Trophoblast cell (in vitro differentiated cells and primary cell): ENCODE data around the gene SLC39A1.
"Not testable (repeated sequence)": the region's sequence is repeated elsewhere in the genome, so short reads cannot be mapped to it uniquely, and the experiment has no call there.

Experiments
- DNase-seq, 2 donors: peaks; one replicate each; pipeline ENCODE4 v3.0.0-alpha.2; 2016
- H2AFZ ChIP-seq: 2 replicates; pipeline ENCODE4 v1.6.1; 2013; ENCODE audit warnings: low read length, moderate library complexity, mild to moderate bottlenecking; ENCODE audit not compliant: insufficient read depth, poor library complexity
- H2AK5ac ChIP-seq: 2 replicates; pipeline ENCODE4 v1.6.1; 2013; ENCODE audit warnings: mild to moderate bottlenecking, low read length
- H2BK120ac ChIP-seq: 2 replicates; pipeline ENCODE4 v1.6.1; 2013; ENCODE audit warnings: low read length, mild to moderate bottlenecking, moderate library complexity; ENCODE audit not compliant: insufficient read depth, poor library complexity
- H2BK12ac ChIP-seq: 2 replicates; pipeline ENCODE4 v1.6.1; 2013; ENCODE audit warnings: mild to moderate bottlenecking, low read length, moderate library complexity
- H2BK5ac ChIP-seq: 2 replicates; pipeline ENCODE4 v1.6.1; 2013; ENCODE audit warnings: low read length, low read depth, moderate library complexity, mild to moderate bottlenecking; ENCODE audit not compliant: poor library complexity
- H3K14ac ChIP-seq: 2 replicates; pipeline ENCODE4 v1.6.1; 2013; ENCODE audit warnings: mild to moderate bottlenecking, low read length
- H3K18ac ChIP-seq: 2 replicates; pipeline ENCODE4 v1.6.1; 2013; ENCODE audit warnings: mild to moderate bottlenecking, low read length
- H3K23ac ChIP-seq: 2 replicates; pipeline ENCODE4 v1.6.1; 2013; ENCODE audit warnings: low read length
- H3K27ac ChIP-seq: 2 replicates; pipeline ENCODE4 v1.5.1; 2013; ENCODE audit warnings: low read depth, mild to moderate bottlenecking, inconsistent platforms, low read length, moderate library complexity
- H3K27me3 ChIP-seq: 2 replicates; pipeline ENCODE4 v1.6.1; 2013; ENCODE audit warnings: inconsistent platforms, mild to moderate bottlenecking, low read length, moderate library complexity; ENCODE audit not compliant: insufficient read depth
- H3K36me3 ChIP-seq, 2 experiments: 1 replicate in 1 of 2; 2 replicates in 1 of 2; pipeline ENCODE4 v1.6.1; 2013; ENCODE audit warnings: low read length in 2 of 2, mild to moderate bottlenecking in 2 of 2, moderate library complexity in 1 of 2; ENCODE audit not compliant: insufficient read depth in 2 of 2, control insufficient read depth in 1 of 2
- H3K4ac ChIP-seq: 2 replicates; pipeline ENCODE4 v1.6.1; 2013; ENCODE audit warnings: low read depth, mild to moderate bottlenecking, low read length, moderate library complexity
- H3K4me1 ChIP-seq, 2 experiments: 1 replicate in 1 of 2; 2 replicates in 1 of 2; pipeline ENCODE4 v1.6.1; 2013; ENCODE audit warnings: low read length in 2 of 2, mild to moderate bottlenecking in 2 of 2, moderate library complexity in 1 of 2; ENCODE audit not compliant: insufficient read depth in 2 of 2, control insufficient read depth in 1 of 2
- H3K4me2 ChIP-seq: 2 replicates; pipeline ENCODE4 v1.6.1; 2013; ENCODE audit warnings: inconsistent platforms, mild to moderate bottlenecking, low read length, moderate library complexity
- H3K4me3 ChIP-seq: 2 replicates; pipeline ENCODE4 v1.5.1; 2013; ENCODE audit warnings: mild to moderate bottlenecking, low read depth, low read length, inconsistent platforms
- H3K79me1 ChIP-seq: one replicate; pipeline ENCODE4 v1.6.1; 2013; ENCODE audit warnings: low read length
- H3K79me2 ChIP-seq: 2 replicates; pipeline ENCODE4 v1.6.1; 2013; ENCODE audit warnings: low read length, mild to moderate bottlenecking; ENCODE audit not compliant: control insufficient read depth, insufficient read depth, poor library complexity
- H3K9ac ChIP-seq: 2 replicates; pipeline ENCODE4 v1.6.1; 2013; ENCODE audit warnings: mild to moderate bottlenecking, low read length
- H3K9me3 ChIP-seq: 2 replicates; pipeline ENCODE4 v1.6.1; 2013; ENCODE audit warnings: low read depth, mild to moderate bottlenecking, control low read depth, inconsistent platforms, low read length; ENCODE audit not compliant: insufficient read depth
- H4K12ac ChIP-seq: 2 replicates; pipeline ENCODE4 v1.6.1; 2013; ENCODE audit warnings: low read depth, mild to moderate bottlenecking, low read length, moderate library complexity
- H4K8ac ChIP-seq: 2 replicates; pipeline ENCODE4 v1.6.1; 2013; ENCODE audit warnings: low read depth, mild to moderate bottlenecking, low read length, moderate library complexity
- H4K91ac ChIP-seq: one replicate; pipeline ENCODE4 v1.6.1; 2013; ENCODE audit warnings: low read depth, mild to moderate bottlenecking, low read length, moderate library complexity
- WGBS: extraction: QIAGEN DNeasy Blood & Tissue Kit; methylation state at CpG from one replicate; pipeline ENCODE4 v1.1.7; 2013; ENCODE audit warnings: missing lambda C conversion rate; ENCODE audit not compliant: insufficient read length, insufficient coverage; ENCODE audit errors: extremely low coverage; 5-methylcytosine and 5-hydroxymethylcytosine counted together

SLC39A1 gene

DNA sequence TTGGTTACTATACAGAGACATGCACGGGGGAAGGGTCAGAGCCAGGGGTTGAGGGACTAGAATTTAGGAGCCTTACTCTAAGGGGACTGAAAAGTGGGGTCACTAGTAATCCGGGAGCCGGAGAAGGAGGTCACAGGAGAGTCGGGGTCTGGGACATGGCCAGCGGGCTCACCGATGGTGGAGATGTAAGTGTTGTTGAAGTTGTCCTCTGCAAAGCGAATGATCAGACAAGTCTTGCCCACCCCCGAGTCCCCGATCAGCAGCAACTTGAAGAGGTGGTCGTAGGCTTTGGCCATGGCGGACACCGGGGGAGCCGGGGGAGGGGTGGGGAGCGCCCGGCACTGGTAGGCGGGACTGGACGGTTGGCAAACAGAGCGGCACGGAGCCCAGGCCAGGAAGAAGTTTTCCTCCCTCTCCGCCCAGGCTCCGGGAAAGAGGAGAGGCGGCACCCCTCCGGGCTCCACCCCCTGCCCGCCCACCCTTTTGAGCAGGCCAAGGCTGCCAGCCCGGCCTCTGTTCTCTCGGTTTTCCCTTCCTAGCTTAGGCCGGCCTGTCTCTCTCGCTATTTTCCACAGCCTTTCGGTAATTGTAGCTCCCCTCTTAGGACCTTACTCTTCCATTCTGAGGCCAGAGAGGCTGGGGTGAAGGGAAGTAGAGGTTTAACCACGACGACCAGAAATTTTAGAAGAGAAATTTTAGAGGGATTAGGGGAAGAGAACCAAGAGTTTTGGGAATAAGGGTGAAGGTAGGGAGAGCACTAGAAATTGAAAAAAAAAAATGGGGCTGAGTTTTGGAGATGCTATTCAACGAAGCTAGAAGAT is 22.8 kb upstream of the SLC39A1 start, which contains the start of gene RAB13:
TSS of gene RAB13 (minus strand) at position 399 of the 821 bp plus-strand sequence. CDS start at position 296, 103 bp downstream.
- H3K9me3 ChIP-seq = no peaks in the 10 kb centered on the region
- H3K18ac ChIP-seq = peak within 1 kb of the TSS; percentile 80
- peak within 1 kb of the TSS; percentile 98 for H2AK5ac ChIP-seq
- DNase-seq = peak; percentile 73 to 82
- H2BK12ac ChIP-seq = peak within 1 kb of the TSS; percentile 27
- H3K4me1 ChIP-seq = peaks cover 3 to 4% of the 10 kb centered on the region in 2 experiments
- H3K79me2 ChIP-seq = peaks cover 12% of the 10 kb centered on the region
- H2BK5ac ChIP-seq = peak within 1 kb of the TSS; percentile 78
- H3K9ac ChIP-seq = peak within 1 kb of the TSS; percentile 83
- no CpG with 5 or more reads among the region's 32 CpGs for WGBS
- peak within 1 kb of the TSS; percentile 85 for H3K14ac ChIP-seq
- no peaks in the 10 kb centered on the region for H3K27me3 ChIP-seq
- H4K12ac ChIP-seq = peak within 1 kb of the TSS; percentile 90
- H3K27ac ChIP-seq = peak within 1 kb of the TSS; percentile 32
- peak within 1 kb of the TSS; percentile 57 for H3K4ac ChIP-seq
- peak within 1 kb of the TSS; percentile 42 for H2AFZ ChIP-seq
- H3K36me3 ChIP-seq = peaks cover 3 to 15% of the 10 kb centered on the region in 2 experiments
- H3K23ac ChIP-seq = no peak within 1 kb of the TSS
- peak within 1 kb of the TSS; percentile 70 for H3K4me3 ChIP-seq
- peak within 1 kb of the TSS; percentile 83 for H4K8ac ChIP-seq
- peaks cover 12% of the 10 kb centered on the region for H3K79me1 ChIP-seq
- H3K4me2 ChIP-seq = peak within 1 kb of the TSS; percentile 98
- H4K91ac ChIP-seq = peak within 1 kb of the TSS; percentile 90
- peak within 1 kb of the TSS; percentile 73 for H2BK120ac ChIP-seq

DNA sequence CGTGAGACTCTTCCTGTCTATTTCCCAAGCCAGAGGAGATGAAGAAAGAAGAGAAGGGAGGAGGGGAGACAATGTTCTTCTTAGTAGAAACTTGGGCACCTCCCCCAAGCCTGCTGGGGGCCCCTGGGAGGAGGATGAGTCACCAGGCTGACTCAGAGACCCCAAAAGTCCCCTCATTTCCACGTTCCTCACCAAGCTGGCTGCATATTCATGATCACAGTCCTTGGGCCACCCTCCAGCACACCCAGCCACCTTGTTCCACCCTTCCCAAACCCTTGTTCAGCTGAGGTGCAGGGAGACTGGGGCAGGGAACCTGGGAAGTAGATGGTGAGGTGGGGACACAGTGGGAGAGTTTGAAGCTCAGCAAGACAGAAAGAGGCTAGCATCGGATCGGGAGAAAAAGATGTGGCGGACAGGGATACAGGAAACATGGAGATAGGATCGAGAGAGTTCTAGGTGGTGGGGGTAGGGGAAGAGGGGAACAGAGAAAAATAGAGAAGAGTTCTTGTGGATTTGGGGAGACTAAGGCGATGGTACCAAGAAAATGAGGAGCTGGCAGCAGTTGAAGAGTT is 22.1 kb upstream of the SLC39A1 start:
- H2AK5ac ChIP-seq = peak overlapping the region; percentile 98
- H3K9ac ChIP-seq = peak overlapping the region; percentile 83
- H3K18ac ChIP-seq = peak overlapping the region; percentile 80

DNA sequence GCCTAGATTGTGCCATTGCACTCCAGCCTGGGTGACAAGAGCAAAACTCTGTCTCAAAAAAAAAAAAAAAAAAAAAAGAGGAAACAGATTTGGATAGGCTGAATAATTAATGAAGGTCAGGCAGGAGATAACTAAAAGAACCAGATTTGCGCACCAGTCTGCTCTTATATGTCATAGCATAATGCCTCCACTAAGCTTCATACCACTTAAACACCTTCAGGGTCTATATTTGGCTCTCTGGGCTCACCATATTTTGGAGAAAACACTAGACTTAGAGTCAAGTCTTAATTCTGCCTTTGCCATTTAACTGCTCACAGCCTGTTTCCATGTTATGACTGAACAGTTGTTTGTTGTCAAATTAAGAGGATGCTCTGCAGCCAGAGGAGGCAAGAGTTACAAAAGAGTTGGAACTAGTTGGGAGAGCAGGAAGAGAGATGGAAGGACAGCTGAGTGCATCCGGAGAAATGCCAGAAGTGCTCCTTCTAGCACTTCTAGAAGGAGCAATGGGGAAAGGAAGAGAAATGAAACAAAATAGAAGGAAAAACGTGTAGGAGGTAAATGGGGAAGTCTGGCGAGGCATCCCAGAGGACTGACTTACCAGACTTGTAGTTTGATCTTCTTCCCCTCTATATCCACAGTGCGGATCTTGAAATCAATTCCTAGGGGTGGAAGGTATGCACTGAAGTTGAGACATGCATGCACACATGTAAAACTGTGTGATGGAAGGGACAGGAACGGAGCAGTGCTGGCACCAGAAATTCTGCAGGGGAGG is 21.0 kb upstream of the SLC39A1 start:
- Histone ChIP-seq H2BK5ac (no peak overlapping the region), H3K4me3 (no peak overlapping the region), H3K79me1 (peaks cover 9% of the 10 kb centered on the region), H3K9ac (no peak overlapping the region), H3K18ac (no peak overlapping the region), H4K91ac (no peak overlapping the region), H3K36me3 (peaks cover 3 to 16% of the 10 kb centered on the region in 2 experiments), H3K27me3 (no peaks in the 10 kb centered on the region), H4K12ac (no peak overlapping the region), H3K4me2 (no peak overlapping the region), H2AK5ac (no peak overlapping the region), H3K4me1 (peaks cover 3 to 4% of the 10 kb centered on the region in 2 experiments), H4K8ac (no peak overlapping the region), H2BK120ac (no peak overlapping the region), H3K23ac (no peak overlapping the region), H2BK12ac (no peak overlapping the region), H3K14ac (no peak overlapping the region), H3K9me3 (no peaks in the 10 kb centered on the region), H3K4ac (no peak overlapping the region), H3K79me2 (peaks cover 7% of the 10 kb centered on the region), H2AFZ (no peak overlapping the region), H3K27ac (no peak overlapping the region)
- WGBS = no CpG with 5 or more reads among the region's 6 CpGs
- no peak for DNase-seq

More for the DNA sequence above, 22.1 kb upstream of the SLC39A1 start:
- Histone ChIP-seq H4K12ac (peak overlapping the region; percentile 90), H3K36me3 (peaks cover 3 to 15% of the 10 kb centered on the region in 2 experiments), H3K4ac (peak overlapping the region; percentile 57), H3K79me2 (peaks cover 7% of the 10 kb centered on the region), H4K91ac (peak overlapping the region; percentile 90), H3K23ac (no peak overlapping the region), H2AFZ (peak overlapping the region; percentile 42), H3K27me3 (no peaks in the 10 kb centered on the region), H3K4me2 (peak overlapping the region; percentile 98), H2BK120ac (peak overlapping the region; percentile 73), H2BK5ac (peak overlapping the region; percentile 78), H3K4me3 (peak overlapping the region; percentile 70), H3K14ac (peak overlapping the region; percentile 85), H3K27ac (no peak overlapping the region), H3K4me1 (peaks cover 3 to 4% of the 10 kb centered on the region in 2 experiments), H3K79me1 (peaks cover 9% of the 10 kb centered on the region), H2BK12ac (peak overlapping the region; percentile 27), H4K8ac (peak overlapping the region; percentile 68), H3K9me3 (no peaks in the 10 kb centered on the region)
- peak in 1 of 2 donors; percentile 36 for DNase-seq
- no CpG with 5 or more reads among the region's 7 CpGs for WGBS

DNA sequence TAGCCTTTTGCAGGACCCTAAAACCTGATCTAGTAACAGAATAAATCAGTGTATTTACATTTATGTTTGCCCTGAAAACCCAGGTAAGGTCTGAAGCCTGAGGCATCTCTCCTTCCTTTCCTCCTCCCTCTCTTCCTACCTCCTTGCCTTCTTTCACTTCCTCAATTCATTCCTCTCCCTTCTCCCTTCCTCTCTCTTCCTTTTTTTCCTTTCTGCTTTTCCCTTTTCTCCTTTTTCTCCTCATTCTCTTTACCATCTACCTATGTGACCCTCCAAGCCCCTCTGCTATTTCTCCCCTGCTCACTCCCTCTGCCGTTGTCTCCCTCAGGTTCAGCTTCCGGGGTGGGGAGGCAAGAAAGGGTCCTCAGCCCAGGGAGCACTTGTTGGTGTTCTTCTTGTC is 18.4 kb upstream of the SLC39A1 start:
- H3K18ac ChIP-seq, H2BK120ac ChIP-seq, H3K4me3 ChIP-seq, DNase-seq, H2AK5ac ChIP-seq, H3K27ac ChIP-seq, H4K91ac ChIP-seq, H4K12ac ChIP-seq, H3K23ac ChIP-seq, H3K4me1 ChIP-seq, H2BK5ac ChIP-seq, H3K27me3 ChIP-seq, H3K4ac ChIP-seq, H3K9me3 ChIP-seq, H3K4me2 ChIP-seq, H3K14ac ChIP-seq, H2AFZ ChIP-seq, H3K9ac ChIP-seq, H4K8ac ChIP-seq, H2BK12ac ChIP-seq: not testable (repeated sequence)
- H3K79me1 ChIP-seq = peaks cover 18% of the 10 kb centered on the region
- H3K36me3 ChIP-seq = peaks cover 3 to 20% of the 10 kb centered on the region in 2 experiments
- peaks cover 15% of the 10 kb centered on the region for H3K79me2 ChIP-seq
- WGBS = no CpG with 5 or more reads among the region's 2 CpGs
